SH-SY5Y (cell line): ENCODE data around the gene TGFBR3.

Experiments used
- GATA2 ChIP-seq: IDR thresholded peaks from 2 replicates; pipeline ENCODE4 v1.6.1; 2011; ENCODE audit warnings: mild to moderate bottlenecking, low read depth, low read length
- GATA3 ChIP-seq: IDR thresholded peaks from 2 replicates; pipeline ENCODE4 v1.6.1; 2011; ENCODE audit warnings: low read depth, mild to moderate bottlenecking, low read length, moderate library complexity

- TF ChIP-seq GATA2 (no peak), GATA3 (no peak)
These were observed 160.3 kb downstream of the TGFBR3 start for GRCh38 chr1:91725618-91725988.
